AG09309 (cell line): ENCODE results near the gene ALS2.
A peak's percentile ranks its signal among the peaks of the same experiment; 100 is the strongest.
"Not testable (repeated sequence)": the region's sequence is repeated elsewhere in the genome, so short reads cannot be mapped to it uniquely, and the experiment has no call there.

ENCODE experiments used
- DNase-seq: peaks from one replicate; pipeline ENCODE4 v3.0.0-alpha.2; 2010; ENCODE audit warnings: low read depth
- H3K4me3 ChIP-seq: 2 replicates; pipeline ENCODE4 v1.5.1; 2011; ENCODE audit warnings: mild to moderate bottlenecking, low read depth, low read length, moderate library complexity; ENCODE audit not compliant: control insufficient read depth
- TF ChIP-seq, protein P1 (sequence below): IDR thresholded peaks from 2 replicates; pipeline ENCODE4 v1.5.1; 2011; ENCODE audit warnings: mild to moderate bottlenecking, low read depth, low read length, inconsistent platforms; ENCODE audit not compliant: insufficient read depth, control insufficient read depth; ENCODE audit errors: missing control alignments

The ALS2 gene

GRCh38 chr2:201775326-201775725, 5.4 kb downstream of the ALS2 start:
- H3K4me3 ChIP-seq: no peak overlapping the region
- DNase-seq: no peak
- TF ChIP-seq, protein P1, sequence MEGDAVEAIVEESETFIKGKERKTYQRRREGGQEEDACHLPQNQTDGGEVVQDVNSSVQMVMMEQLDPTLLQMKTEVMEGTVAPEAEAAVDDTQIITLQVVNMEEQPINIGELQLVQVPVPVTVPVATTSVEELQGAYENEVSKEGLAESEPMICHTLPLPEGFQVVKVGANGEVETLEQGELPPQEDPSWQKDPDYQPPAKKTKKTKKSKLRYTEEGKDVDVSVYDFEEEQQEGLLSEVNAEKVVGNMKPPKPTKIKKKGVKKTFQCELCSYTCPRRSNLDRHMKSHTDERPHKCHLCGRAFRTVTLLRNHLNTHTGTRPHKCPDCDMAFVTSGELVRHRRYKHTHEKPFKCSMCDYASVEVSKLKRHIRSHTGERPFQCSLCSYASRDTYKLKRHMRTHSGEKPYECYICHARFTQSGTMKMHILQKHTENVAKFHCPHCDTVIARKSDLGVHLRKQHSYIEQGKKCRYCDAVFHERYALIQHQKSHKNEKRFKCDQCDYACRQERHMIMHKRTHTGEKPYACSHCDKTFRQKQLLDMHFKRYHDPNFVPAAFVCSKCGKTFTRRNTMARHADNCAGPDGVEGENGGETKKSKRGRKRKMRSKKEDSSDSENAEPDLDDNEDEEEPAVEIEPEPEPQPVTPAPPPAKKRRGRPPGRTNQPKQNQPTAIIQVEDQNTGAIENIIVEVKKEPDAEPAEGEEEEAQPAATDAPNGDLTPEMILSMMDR: no peak

GRCh38 chr2:201774546-201774945, 6.2 kb downstream of the ALS2 start:
- TF ChIP-seq, protein P1: no peak
- H3K4me3 ChIP-seq: no peak overlapping the region
- no peak for DNase-seq

DNA sequence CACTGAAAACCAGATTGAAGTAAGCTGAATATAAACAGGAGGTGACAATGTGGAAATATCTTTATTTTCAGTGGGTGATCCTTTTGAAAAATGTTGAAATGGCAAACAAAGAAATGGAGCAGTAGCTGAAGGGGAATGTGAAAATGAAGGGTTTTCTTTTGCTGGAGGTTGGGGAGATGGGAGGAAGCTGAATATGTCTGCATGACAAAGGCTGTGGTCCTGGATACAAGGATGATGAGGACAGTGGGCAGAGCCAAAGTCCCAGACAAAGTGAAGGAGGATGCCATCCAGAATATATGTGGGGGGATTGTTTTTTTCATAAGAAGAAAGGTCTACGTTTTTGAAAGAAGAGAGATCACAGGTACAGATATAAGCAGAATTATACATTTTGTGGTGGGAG, 6.7 kb downstream of the ALS2 start:
- no peak for DNase-seq
- no peak overlapping the region for H3K4me3 ChIP-seq
- TF ChIP-seq, protein P1: no peak

DNA sequence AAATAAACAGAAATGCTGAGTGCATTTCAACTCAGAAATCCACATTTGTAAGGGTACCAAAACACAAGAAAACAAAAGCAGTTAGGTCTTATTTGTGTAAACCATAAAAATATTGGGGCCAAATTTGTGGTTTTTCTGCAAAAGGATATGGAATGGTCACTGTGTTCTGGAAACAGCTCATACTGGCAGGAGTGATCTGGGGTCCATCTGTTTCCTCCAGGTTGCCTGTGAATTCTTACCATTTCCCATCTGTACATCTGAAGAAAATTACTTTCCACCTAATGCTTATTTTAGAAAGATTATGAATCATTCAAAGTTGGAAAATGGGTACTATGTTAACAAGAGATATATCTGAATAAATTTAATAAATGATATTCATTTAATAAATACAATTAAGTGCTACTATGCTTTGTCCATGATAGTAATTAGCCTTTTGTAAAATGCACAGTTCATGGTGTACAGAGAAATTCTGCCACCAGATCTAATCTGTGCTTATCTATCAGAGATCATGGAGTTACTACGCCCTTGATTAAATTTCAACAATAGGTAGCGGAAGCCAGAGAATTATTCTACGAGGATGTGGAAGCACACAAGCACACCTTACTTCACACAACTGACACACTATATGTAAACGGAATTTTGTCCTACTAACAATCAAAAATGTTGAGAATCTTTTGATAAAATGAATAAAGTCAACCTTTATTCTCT, 10.9 kb downstream of the ALS2 start:
- no peak for DNase-seq
- H3K4me3 ChIP-seq: no peak overlapping the region
- TF ChIP-seq, protein P1: no peak

- no peak overlapping the region for H3K4me3 ChIP-seq
- TF ChIP-seq, protein P1: no peak
- peak; percentile 21 for DNase-seq
These were observed 11.8 kb downstream of the ALS2 start for GRCh38 chr2:201768918-201769317.

- TF ChIP-seq, protein P1: no peak
- DNase-seq: no peak
These were observed 14.9 kb downstream of the ALS2 start for GRCh38 chr2:201765799-201766198.

DNA sequence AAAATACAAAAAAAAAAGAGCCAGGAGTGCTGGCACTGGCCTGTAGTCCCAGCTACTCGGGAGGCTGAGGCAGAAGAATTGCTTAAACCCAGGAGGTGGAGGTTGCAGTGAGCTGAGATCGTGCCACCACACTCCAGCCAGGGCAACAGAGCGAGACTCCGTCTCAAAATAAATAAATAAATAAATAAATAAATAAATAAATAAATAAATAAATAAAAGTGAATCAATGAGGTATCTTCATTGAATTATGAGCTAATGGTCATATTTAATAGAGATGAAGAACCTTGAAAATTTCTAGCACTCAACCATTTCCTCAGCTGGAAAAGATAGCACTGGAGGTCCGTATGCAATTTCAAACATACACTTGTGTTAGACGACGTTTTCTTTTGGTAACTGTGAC, 16.3 kb downstream of the ALS2 start:
- H3K4me3 ChIP-seq, DNase-seq: not testable (repeated sequence)

More at GRCh38 chr2:201765799-201766198, 14.9 kb downstream of the ALS2 start:
- H3K4me3 ChIP-seq: no peak overlapping the region
